Stimulated activated CD4-positive, alpha-beta T cell treated with anti-CD3 and anti-CD28 coated beads, Interleukin-2, amount 100 ng/mL, for 48 hours (primary cell): ENCODE measurements around the gene SCGB2A2.

Source experiments
- DNase-seq, 2 donors: peaks; one replicate each; pipeline ENCODE4 v3.0.0-alpha.2; 2020

SCGB2A2 gene

DNA sequence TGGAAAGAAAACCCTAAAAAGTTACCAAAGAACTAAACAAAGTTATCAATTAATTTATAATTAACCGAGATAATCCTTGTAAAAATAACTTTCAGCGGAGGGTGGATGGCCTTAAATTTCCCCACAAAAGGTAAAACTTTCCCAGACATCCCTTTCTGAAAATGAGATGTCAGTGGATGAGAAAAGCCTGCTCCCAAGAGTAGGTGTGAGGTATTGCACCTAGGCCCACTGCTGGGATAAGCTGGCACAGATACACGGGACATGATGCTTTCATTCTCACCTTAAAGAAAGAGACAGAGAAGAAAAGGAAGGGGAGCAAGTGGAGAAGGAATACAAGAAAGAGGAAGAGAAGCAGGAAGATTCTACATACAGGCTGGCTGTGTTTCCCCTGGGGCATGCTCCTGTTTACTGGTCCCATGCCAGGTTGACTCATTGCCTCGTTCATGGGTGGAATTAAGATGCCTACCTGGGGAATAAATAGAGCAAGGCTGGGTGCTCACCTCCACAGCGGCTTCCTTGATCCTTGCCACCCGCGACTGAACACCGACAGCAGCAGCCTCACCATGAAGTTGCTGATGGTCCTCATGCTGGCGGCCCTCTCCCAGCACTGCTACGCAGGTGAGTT lies at the start of gene SCGB2A2:
Gene SCGB2A2, plus strand, starts transcription at position 505 of the 625 bp plus-strand sequence. Its CDS starts 59 bp downstream, at position 564.
- no peak for DNase-seq

DNA sequence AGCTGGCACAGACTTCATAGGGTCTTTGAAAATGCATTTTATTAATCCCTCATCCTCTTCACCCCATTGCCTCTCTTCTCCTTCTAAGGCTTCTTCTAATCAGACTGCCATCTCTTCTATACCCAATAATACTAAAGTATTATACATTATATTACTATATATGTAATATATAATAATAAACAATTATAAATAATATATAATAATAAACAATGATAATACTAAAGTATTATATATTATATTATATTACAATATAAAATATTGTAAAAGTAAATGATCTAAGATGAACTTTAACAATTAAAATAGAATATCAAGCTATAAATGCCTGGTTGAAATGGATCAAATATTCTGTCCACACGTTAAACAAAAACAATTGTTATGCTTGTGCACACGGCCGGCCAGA lies 48.5 kb upstream of the SCGB2A2 start:
- no peak for DNase-seq

DNA sequence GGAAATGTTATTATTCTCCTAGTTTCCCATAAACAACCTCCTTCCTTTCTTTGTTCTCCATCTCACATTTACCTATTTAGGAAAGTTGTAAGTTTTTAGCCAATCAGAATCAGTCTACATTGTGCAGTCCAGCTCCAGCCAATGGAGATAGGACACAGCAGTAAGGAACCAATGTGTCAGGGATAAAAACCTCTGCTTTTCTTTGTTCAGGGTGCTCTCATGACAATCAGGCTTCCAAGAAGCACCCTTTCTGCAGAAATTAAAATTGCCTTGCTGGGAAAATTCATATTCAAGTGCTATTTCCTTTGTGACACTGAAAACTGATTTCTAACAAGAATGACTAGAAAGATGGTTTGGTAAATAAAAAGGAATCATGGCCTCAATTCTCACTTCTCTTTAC lies 46.9 kb upstream of the SCGB2A2 start:
- no peak for DNase-seq

DNA sequence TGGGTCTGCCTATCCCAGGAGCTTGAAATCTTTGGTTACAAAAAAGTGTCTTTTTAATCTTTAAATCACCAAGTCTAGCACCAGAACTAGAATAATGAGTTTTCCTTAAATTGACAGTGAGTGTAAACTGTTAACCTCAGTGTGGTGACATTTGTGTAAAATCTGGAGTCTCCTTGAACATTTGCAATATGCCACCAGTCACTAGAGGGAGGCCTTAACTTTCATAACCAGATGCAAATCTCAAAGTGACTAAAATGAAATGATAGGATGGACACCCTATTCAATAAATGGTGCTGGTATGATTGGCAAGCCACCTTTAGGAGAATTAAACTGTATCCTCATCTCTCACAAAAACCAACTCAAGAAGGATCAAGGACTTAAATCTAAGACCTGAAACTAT lies 36.2 kb upstream of the SCGB2A2 start:
- no peak for DNase-seq

DNA sequence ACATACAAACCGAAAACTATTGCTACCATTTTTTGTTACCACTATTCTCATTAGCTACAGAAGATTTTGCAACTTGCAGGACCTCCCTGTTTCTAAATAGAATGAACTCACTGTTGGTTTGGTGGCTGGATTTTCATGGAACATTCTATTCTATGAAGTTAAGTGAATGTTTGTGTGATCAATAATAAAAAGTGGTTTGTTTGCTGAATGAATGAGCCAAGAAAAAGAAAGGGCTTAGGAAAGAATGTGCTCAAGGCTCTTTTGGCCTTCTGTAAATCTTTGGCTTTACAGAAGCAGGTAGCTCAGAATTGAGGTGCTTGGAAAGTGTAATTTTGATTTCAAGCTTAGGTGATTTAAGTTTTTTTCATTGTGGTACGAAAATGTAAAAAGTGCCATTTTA lies 33.8 kb upstream of the SCGB2A2 start:
- DNase-seq: no peak

DNA sequence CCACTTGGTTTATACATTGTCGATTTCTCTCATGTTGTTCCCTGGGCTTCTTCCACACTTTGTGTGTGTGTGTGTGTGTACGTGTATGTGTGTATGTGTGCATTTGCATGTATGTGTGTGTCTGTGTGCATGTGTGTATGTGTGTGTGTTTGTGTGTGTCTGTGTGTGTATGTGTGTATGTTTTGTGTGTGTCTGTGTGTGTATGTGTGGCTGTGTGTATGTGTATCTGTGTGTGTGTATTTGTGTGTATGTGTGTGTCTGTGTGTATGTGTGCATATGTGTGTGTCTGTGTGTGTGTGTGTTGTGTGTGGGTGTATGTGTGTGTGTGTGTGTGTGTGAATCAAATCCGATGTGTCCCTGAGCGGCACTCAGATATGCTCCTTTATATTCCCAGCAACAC lies 32.5 kb upstream of the SCGB2A2 start:
- DNase-seq: no peak

DNA sequence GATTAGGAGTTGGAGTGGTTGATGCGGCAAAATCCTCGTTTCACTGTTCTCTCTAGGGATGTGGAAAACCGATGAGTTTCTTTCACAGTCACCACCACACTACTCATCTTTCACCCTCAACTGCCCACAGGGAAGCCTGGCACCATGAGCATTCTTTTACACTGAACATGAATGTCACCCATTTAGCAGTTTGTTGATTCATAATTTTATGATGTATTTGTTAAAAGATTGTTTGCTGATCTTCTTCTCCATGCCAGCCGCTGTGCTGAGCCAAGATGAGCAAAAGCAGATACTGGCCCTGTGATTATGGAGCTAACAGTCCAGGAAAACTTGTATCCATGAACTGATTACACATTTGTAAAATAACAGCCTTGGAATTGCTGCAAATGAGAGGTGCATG lies 31.8 kb upstream of the SCGB2A2 start:
- DNase-seq: no peak

DNA sequence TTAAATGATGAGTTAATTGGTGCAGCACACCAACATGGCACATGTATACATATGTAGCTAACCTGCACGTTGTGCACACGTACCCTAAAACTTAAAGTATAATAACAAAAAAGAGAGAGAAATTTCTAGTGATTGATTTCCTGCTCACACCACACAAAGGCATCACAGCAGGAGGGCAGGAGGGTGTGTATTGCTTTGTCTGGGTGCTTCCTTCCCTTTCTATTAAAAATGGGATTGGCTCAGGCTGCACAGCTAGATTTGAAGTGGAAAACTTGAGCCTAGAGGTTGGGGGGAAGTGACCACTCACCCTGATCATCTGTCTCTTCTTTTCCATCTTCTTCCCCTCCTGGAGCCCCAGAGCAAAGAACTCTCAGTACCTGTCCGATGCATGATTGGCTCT lies 28.9 kb upstream of the SCGB2A2 start:
- DNase-seq: no peak

DNA sequence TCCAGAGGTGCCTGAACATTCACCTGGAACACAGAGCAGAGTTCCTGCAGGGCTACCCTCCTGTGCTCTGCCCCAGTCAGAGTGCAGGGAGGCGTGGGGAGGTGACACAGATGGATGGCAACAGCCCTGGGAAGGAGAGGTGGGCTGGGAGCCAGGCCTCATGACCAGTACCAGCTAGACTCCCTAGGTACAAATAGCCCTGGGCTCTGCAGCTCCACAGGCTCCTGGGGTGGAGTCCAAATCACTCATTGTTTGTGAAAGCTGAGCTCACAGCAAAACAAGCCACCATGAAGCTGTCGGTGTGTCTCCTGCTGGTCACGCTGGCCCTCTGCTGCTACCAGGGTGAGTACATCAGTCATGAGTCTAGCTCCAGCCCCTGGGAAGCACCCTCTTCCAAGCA lies 27.9 kb upstream of the SCGB2A2 start, which contains the start of gene SCGB1D2:
Gene SCGB1D2, plus strand, starts transcription at position 219 of the 400 bp plus-strand sequence. Its CDS starts 69 bp downstream, at position 288.
- no peak for DNase-seq

DNA sequence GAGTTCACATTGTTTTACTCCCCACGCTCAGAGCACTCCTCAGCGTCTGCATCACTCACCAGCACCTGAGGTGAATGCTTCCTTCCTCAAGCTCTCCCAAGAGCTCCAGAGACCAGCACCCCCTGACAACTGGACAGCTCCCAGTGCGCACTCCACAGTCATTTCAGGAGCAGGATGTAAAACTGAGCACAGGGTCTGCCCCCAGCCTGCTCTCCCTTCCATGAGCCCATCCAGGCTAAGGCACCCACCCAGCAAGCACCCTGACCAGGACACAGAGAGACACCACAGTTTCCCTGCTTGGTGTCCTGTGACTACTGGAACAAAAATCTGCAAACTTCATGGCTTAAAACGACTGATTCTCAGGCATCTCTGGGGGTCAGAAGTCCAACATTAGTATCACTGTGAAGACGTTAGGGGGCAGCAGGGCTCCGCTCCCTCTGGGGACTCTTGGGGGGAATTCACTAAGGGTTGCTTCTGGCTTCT lies 24.6 kb upstream of the SCGB2A2 start:
- no peak for DNase-seq

DNA sequence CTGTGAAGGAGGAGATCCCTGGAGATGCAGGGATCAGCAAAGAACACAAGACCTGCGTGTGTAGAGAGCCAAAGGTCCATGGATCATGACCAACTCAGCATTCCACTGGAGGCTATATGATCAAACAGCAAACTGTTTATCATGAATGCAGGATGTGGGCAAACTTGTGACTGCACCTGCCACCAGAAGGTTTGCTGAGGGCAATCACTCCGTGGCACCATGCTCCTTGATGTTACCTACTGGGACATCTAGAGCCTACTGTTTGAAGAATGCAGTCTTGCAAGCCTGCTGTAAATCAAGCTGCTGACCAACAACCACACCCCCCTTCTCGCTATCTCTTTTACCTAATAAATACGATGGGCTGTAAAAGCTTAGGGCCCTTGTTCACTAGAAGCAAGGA lies 18.3 kb upstream of the SCGB2A2 start:
- DNase-seq: no peak

DNA sequence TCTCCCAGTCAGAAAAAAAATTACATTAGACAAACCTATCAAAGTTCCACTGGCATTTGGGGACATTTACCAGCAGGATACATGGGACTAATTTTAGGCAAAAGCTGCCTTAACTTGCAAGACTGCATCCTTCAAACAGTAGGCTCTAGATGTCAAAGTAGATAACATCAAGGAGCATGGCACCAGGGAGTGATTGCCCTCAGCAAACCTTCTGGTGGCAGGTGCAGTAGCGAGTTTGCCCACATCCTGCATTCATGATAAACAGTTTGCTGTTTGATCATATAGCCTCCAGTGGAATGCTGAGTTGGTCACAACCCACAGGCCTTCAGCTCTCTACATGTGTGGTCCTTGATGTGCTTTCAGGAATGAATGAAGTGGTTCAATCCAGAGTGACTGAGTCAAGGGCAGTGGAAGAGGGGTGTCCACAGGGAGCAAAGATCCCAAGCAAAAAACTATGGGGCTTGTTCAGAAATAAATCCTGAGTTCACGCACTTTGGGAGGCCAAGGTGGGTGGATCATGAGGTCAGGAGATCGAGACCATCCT lies 15.9 kb upstream of the SCGB2A2 start:
- no peak for DNase-seq

DNA sequence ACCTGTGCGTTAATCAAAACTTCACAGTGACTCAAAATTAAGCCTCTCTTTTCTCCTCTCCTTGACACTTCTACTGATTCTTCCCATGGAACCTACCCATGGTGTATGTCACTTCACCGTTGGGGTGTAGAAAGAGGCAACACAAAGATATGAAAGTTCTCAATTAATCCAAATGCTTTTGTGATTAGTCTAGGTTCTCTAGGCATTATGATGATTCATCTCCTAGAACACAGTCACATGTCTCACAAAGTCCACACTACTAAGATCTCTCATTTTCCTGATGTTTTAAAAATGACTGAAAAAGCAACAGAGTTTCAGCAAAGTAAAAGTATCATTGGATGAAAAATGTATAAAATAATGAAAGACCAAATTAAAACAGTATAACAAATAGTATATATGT lies 13.7 kb upstream of the SCGB2A2 start:
- DNase-seq: no peak

DNA sequence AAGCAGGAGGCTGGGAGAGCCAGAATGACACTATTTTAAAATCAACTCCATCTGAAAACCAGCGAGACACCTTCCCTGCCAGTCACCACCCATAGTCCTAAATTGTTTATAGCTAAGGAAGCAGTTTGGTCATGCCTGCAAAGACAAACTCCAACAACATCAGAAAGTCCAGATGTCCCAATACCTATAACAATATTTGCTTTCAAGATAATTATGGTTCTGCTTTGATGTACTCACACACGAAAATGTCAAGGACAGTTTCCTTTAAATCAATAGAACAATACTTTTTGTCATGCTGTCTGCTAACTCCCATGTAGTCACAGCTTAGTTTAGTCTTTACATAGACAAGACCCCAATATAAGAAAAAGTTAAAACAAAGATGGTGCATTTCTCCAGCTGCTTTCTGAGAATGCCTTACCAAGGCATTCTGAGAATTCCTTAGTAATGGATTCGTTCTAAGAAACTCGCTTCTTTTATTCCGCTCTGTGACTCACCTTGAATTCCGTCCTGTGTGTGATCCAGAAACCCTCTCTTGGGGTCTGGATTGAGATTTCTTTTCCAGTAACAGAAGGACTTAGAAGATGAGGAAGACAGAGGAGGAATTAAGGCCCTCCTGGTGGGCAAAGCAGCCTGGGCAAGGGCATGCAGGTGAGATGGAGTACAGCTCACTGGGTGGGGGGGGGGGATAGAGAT lies 9.6 kb upstream of the SCGB2A2 start:
- no peak for DNase-seq

DNA sequence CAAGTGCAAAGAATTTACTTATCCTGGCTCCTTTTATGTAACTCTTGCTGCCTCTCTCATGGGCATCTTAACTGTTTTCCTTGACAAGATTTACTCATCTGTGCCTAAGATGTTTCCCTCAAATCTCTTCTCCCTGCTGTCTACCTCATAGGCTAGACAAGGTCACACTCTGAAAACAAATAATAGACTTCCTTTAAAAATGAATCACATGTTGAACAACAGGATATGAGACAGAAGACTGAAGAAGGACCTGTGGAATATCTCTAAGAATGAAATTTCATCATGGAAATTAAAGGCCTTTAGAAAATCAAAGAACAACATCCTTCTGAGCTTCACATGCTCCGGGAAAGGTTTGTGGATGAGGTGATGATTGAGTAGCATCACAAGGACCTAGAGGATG lies 6.0 kb upstream of the SCGB2A2 start:
- no peak for DNase-seq

DNA sequence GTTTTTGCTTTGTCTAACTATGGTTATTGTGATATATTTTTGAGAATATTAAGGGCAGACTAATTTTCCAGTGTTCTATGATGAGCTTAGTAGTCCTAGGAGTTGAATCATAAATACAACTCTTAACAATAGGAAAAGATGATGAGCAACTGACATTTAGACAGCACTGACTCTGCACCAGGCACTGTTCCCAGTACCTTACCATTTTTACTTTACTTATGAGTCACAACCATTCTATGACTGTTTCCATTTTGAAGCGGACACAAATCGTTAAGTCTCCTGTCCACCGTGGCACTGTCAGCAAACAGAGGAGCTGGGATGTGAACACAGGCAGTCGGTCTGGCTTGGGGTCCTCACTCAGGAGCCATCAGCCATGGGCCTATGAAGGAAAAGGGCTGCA lies 3.4 kb upstream of the SCGB2A2 start:
- DNase-seq: no peak

DNA sequence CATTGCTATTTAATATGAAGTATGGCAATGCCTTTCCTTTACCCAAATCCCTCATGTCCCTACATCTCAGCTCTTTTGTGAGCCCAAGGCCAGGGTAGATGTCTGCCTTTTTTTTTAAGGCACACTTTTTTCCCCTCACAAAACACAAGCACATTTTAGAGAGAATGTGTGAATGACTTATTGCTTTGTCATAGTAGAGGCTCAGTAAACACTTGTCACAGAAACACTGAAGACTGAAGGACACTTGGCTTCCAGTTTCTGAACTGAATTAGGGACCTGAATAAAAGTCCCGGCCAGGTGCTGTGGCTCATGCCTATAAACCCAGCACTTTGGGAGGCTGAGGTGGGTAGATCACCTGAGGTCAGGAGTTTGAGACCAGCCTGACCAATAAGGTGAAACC lies 2.9 kb upstream of the SCGB2A2 start:
- no peak for DNase-seq

DNA sequence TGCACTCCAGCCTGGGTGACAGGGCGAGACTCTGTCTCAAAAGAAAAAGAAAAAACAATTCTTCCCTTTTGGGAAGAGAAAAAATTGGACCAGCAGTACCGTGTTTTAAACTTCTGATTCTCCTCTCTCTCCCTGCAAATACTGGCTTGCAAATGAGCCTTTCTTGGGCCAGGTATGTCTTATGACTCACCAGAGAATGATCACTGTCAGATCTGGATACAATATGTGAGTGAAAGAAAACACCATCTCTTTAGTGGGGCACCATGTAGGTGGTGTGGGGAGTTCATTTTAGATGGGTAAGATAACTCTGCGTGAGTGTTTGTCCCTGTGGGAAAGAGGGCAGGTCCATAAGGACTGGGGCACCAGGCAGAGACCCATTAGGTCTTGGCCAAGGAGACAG lies 2.4 kb upstream of the SCGB2A2 start:
- no peak for DNase-seq

DNA sequence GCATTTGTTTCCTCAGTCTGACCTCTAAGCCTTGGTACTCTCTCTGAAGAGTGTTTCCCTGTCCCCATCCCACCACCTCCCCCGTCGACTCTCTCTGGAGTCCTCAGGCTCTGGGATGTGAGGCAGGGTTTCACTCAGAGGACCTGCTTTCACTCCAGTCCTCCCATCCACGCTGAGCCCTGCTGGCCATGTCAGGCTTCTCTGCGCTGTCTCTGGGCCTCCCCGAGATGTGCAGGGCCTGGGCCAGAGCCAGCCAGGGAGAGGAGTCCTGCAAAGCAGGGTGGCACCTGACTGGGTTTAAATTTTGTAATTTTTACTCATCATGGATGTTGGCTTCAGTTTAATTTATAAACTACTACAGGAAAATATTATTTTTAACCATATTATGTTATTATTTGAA lies 3.3 kb downstream of the SCGB2A2 start:
- DNase-seq: no peak

DNA sequence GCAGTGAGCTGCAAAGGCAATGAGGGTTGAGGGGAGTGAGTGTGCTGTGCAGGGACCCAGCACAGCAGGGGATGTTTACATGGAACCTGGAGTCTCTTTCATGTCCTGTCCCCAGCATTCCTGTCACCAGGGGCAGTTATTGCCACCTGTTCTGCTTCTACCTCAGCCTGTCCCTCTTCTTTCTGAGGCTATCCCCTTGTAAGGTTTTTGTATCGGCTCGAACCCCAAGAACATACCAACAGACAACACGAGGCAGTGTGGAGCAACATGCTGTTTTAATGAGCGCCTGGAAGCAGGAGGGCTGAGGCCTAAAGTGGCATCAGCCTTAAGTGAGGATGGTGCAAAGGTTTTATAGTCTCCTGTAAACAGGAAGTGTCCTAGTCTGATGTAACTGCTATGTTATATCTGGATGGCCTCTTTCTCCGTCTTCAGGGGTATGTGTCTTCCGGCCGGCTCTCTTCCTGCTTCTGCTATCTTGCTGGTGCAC lies 3.9 kb downstream of the SCGB2A2 start:
- DNase-seq: no peak

DNA sequence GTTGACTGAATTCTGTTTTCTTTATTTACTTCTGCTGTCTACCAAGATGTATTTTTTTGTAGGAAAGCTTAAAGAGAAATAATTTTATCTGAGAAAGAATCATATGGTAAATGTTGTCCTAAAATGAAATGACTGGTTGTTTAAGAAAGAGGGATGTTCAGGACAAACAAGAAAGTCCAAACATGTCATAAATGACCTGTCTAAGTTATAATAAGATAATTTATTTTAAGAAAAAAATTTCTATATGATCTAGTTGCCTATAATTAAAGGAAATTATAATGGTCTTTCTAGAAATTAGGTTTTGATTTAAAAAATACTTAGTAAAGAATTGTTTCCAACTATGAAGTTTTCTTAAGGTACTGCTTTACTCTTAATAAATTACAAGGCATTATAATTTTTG lies 10.5 kb downstream of the SCGB2A2 start:
- DNase-seq: no peak

DNA sequence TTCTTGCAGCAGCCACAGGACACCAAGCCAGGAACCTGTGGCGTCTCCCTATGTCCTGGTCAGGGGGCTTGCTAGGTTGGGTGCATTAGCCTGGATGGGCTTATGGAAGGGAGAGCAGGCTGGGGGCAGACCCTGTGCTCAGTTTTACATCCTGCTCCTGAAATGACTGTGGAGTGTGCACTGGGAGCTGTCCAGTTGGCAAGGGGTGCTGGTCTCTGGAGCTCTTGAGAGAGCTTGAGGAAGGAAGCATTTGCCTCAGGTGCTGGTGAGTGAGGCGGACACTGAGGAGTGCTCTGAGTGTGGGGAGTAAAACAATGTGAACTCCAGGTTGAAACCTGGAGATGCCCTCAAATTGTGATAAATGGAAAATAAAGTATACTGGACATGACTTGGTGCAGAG lies 25.5 kb downstream of the SCGB2A2 start:
- no peak for DNase-seq

DNA sequence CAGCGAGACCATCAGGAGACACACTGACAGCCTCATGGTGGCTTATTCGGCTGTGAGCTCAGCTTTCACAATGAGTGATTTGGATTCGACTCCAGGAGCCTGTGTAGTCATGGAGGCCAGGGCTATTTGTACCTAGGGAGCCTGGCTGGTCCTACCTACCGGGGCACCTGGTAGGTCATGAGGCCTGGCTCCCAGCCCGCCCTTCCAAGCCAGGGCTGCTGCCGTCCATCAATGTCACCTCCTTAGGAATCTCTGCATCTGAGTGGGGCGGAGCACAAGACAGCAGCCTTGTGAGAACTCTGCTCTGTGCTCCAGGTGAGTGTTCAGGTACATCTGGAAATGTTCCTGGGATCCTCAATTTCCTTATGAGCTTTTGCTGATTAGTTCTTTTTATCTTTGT lies 29.0 kb downstream of the SCGB2A2 start, which contains the start of gene SCGB1D4:
Gene SCGB1D4, minus strand, starts transcription at position 101 of the 400 bp plus-strand sequence. Its CDS starts 65 bp downstream, at position 36.
- no peak for DNase-seq

DNA sequence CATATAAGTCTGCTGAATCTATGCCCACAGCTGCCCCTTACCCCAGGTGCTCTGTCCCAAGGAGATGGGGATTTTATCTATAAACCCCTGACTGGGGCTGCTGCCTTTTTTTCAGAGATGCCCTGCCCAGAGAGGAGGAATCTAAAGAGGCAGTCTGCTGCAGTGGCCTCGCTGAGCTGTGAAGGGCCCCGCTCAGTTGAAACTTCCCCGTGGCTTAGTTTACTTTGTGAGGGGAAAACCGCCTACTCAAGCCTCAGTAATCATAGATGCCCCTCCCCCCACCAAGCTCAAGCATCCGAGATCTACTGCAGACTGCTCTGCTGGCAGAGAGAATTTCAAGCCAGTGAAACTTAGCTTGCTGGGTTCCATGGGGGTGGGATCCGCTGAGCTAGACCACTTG lies 36.3 kb downstream of the SCGB2A2 start:
- DNase-seq: no peak
